Left colon (tissue), 2 donors: ENCODE results near the gene CLCN3. TPM values are rescaled to one million over a fixed set of nuclear protein-coding genes. Genes with fewer than 3 reads are reported as not detected.
"Not testable (repeated sequence)": the region's sequence is repeated elsewhere in the genome, so short reads cannot be mapped to it uniquely, and the experiment has no call there.

Experiments used
- ATAC-seq: fragments of 200-7000 bp; cut with Tn5 transposase; one replicate; pipeline ENCODE4 v1.9.1; 2020; ENCODE audit warnings: mild to moderate bottlenecking, moderate library complexity
- DNase-seq, 2 donors: peaks; one replicate each; pipeline ENCODE4 v3.0.0-alpha.2; 2020
- intact Hi-C, 2 donors: fragments of 100-400 bp; cut with DNase I in 1 of 2; cut with micrococcal nuclease in 1 of 2; formaldehyde crosslinking; loops; one replicate each; pipeline versions ENCODE4 v1.11.2 to v1.14.0; 2022; cut with DNase I, micrococcal nuclease
- total RNA-seq, 2 donors: library from RNA; stranded (reverse); fragmentation: NEBNext Ultra II Directional; extraction: Animal tissue kit (Norgen Biotek cat#: 25700); gene quantifications; one replicate each; pipeline ENCODE4 v1.2.1, GENCODE V29; 2021
- donor health status: DM: no; HTN: no; CAD: no.
- donor health status: DM: yes; HTN: yes; CAD: no.

Gene CLCN3
- total RNA-seq, 2 donors from 2014 or later: 116 to 131 TPM

DNA sequence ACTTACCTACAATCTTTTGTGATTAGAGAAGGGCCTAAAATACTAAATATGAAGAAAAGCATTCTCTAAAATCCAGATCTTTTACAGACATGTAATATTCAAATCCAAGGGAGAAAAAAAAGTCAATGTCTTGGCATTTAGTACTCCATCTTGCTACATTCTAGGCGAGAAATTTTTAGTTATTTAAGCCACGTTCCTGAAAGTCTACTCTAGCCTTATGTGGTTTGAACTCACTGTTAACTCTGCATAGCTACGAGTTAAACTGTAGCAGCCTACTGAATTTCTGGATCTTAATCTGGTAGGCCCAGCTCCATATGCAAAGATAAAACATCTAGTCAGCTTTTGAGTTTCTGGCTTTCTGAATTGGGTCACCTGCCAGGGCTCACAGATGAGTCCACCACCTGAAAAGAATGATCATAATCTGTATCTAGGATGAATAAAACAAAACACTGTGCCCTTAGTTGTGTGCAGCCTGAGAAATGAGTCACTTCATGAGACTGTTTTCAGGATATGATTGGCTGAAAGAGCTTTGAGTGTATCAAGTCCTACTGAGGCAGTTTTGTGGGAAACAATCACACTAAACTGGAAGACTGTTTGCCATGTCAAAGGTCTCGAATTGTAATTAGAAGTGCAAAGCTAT lies 4.8 kb upstream of the CLCN3 start:
- ATAC-seq (no peak), DNase-seq (no peak)
- intact Hi-C loops: no loop called here

DNA sequence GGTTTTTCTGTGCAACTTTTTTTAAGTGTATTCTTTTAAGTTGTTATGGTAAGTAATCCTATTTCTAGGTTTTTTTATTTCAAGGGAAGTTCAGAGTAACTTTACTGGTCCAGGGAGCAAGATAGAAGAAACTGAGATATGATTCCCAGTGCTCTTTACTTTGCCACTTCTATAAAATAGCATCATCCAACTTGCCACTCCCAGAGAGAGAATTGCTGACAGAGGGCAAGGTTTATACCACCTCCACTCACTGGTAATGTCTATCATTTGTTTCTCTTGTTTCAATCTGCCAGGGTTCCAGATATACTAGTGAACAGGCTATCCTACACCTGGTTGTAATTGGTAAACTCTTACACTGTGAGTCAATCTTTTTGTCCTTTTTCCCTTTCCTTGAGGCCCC lies 3.5 kb upstream of the CLCN3 start:
- peak; percentile 20 for ATAC-seq
- intact Hi-C loops: no loop called here
- no peak for DNase-seq

DNA sequence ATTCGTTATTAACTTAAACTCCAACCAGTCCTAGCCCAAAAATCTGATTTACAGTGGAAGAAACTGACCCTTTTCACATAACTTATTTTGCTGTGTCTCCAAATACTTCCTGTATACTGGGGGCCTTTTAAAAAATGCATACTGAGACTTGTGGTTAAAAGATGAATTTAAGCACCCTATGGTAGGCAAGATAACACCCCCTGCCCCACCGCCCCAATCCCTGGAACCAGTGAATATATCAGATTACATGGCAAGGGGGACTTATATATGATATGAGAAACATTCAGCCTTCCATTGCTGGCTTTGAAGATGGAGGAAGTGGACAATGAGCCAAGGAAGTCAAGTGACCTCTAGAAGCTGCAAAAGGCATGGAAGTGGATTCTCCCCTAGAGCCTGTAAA lies 3.1 kb upstream of the CLCN3 start:
- DNase-seq (no peak), ATAC-seq (no peak)
- intact Hi-C loops: no loop called here

DNA sequence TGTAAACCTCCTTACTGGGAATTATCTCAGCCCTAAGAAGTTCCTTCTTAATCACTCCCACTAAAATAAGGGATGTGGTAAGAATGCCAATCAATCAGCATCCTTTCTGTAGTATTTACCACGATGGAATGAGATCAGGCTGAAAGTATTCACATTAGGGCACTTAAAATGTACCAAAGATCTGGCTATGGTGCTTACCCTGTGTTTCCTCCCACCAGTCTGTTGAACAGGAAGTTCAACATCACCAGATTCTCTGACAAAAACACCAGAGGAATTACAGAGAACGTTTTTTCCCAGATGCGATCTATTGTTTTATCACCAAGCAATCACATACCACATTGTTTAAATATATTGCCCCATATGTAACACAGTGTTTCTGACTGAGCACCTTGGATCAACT lies 2.1 kb upstream of the CLCN3 start:
- ATAC-seq (no peak), DNase-seq (no peak)
- intact Hi-C loops: no loop called here

DNA sequence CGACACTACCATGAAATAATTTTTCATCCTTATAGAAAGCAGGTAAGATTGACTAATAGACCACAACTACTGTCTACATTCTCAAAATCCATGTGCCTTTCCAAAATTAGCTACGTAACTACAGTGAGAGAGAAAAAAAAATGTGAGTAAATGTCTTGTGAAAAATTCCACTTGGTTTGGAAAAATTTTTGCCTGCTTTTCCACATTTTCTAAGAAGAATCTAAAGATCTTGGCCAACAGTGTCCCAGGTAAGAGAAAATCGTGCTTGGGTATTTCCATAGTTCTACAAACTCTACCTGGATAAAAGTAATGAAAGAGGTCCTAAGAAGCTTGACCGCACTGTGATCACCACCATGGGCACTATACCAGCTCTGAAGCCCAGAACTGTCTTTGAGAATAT lies 1.4 kb upstream of the CLCN3 start:
- ATAC-seq: no peak
- no peak for DNase-seq
- intact Hi-C loops: no loop called here

DNA sequence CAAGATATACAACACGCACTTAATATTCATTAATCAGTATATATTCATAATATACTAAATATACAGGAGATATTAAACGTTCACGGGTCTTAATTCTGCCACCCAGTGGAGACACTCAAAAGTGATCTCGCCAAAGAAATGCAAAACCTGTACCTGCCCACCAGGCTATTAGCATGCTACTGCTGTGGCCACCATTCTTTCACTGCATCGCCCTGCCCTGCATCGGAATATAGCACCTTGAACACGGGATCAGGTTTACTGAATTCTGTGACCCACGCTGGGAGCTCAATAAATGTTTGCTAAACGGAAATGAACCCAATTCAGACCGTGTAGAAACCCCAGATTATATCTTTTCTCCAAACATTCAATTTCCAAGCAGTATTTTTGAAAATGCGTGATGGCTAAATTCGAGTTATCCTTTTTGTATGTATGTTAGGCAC lies 840 bp upstream of the CLCN3 start:
- DNase-seq (peak; percentile 68 to 70), ATAC-seq (peak; percentile 55)
- intact Hi-C loops: no loop called here

DNA sequence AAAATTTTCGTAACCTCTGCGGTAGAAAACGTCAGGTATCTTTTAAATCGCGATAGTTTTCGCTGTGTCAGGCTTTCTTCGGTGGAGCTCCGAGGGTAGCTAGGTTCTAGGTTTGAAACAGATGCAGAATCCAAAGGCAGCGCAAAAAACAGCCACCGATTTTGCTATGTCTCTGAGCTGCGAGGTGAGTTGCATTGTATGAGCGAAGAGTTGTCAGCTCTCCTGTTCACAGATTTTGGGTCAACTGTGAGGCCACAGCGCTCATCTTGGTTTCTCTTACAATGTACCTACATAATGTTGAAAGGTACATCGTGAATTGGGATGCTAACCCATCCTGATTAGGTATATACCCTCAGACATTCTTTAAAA lies 486 bp downstream of the CLCN3 start:
- intact Hi-C loops: loop anchor here in 1 of 2 donors (5.0 kb wide), 1 partner anchor 41 kb away; no protein-coding TSS in a partner anchor
- ATAC-seq: peak; percentile 7
- peak in 1 of 2 donors; percentile 42 for DNase-seq

DNA sequence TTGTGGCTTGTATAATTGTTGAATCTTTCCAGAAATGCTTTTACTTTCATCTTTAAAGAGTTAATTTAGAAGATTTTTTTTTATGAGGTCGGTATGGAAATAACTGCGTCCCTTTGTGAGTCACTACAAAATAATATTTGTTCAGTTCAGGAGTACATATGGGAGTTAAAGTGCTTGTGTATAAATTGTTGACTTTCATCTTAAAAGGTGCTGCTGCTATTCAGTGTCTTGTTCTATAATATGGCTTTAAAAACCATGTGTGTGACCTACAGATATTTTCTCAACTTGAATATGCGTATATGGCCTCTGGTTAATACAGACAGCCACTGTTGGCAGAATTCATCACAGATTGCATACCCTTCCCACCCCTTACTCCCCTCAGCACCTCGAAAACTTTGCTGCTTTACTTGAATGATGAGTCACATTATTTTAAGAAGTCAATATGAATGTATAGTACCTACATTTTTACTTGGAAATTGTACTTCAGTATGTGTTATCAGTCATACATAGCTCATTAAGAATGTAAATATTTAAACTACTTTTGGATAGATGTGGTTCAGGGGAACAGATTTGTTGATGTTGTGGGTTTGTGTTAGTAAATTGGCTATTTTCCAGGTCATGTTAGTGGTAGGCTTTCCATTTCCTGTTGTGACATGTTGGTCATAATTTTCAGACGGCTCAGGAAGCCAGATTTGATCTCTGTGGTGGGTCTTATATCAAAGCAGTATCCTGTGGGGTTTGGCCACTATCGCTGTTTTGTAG lies 1.5 kb downstream of the CLCN3 start:
- ATAC-seq: no peak
- DNase-seq: no peak
- intact Hi-C loops: loop anchor here in 1 of 2 donors (5.0 kb wide), 1 partner anchor 40 kb away; no protein-coding TSS in a partner anchor

DNA sequence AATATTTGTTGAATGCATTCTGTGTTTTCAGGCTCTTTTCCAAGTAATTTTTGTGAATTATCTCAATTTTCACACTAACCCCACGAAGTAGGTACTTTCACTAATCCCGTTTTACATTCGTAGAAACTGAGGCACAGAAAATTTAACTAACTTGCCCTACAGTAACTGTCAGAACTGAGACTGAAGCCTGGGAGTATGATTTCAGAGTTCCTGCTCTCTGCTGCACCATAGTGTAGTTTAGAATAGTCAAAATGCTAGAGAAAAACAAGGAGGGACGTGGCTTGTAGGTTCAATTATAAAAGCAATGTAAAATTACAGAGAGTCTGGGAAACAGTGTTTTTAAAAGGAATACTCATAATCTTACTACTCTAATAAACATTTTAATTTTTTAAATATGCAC lies 2.2 kb downstream of the CLCN3 start:
- DNase-seq: no peak
- intact Hi-C loops: loop anchor here in 1 of 2 donors (5.0 kb wide), 1 partner anchor 40 kb away; no protein-coding TSS in a partner anchor
- no peak for ATAC-seq

DNA sequence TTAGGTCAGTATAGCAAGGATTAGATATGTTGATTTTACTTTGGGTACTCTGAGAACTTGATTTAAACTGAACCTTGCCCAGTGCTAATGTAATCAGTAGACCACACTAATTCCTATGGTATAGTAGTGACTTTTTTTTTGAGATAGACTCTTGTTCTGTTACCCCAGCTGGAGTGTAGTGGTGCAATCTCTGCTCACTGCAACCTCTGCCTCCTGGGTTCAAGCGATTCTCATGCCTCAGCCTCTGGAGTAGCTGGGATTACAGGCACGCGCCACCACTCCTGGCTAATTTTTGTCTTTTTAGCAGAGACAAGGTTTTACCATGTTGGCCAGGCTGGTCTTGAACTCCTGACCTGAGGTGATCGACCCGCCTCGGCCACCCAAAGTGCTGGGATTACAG lies 3.6 kb downstream of the CLCN3 start:
- not testable (repeated sequence) for DNase-seq, ATAC-seq
- intact Hi-C loops: loop anchor here in 1 of 2 donors (5.0 kb wide), 1 partner anchor 38 kb away; no protein-coding TSS in a partner anchor

DNA sequence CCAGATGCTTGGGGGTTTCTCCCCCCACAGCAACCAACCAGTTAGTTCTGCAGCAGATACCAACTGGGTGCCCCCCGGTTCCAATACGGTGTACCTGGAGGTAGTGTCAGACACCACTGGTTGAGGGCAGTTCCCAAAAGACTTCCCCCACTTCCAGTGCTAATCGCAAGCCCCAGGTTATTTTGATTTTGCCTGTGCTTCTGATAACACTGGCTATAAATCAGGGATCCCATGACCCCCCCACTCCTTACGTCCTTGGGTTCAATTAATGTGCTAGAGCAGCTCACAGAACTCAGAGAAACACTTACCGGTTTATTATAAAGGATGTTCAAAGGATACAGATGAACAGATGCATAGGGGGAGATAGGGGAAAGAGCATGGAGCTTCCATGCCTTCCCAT lies 5.5 kb downstream of the CLCN3 start:
- DNase-seq (no peak), ATAC-seq (no peak)
- intact Hi-C loops: no loop called here

DNA sequence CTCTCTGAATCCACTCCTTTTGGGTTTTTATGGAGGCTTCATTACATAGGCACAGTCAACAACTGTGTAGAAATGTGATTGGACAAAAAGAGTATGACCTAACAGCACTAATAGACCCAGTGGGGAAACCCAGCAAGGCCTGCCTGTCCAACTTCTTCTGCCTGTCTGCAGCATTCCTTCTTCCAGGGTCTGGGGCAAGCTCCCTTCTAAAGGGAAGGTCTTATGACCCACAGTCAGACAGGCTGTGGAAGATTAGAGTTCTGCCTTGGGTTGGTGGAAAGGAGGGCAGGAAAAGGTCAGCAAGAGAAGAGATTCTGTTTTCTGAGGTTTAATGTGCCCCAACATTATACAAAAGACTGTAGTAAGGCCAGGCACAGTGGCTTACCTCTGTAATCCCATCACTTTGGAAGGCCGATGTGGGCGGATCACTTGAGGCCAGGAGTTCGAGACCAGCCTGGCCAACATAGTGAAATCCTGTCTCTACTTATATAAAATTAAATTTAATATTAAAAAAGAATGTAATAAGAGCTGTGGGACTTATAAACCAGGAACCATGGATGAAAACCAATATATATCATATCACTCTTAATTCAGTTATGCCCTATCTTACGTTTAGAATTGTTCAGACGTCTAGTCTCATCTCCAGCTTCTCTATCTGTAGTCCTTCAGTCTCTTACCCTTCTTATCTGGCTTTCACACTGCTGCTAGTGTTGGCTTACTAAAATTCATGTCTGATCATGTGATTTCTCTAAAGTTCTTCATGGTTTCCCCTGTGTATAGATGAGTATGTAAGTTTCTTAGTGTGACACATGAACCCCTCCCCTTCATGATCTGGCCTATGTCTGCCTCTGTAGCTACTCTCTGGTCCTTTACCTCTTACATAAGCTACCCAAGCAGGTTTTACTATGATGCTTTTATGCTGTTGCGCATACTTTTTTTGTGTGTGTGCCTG lies 6.2 kb downstream of the CLCN3 start:
- DNase-seq (no peak), ATAC-seq (no peak)
- intact Hi-C loops: no loop called here

DNA sequence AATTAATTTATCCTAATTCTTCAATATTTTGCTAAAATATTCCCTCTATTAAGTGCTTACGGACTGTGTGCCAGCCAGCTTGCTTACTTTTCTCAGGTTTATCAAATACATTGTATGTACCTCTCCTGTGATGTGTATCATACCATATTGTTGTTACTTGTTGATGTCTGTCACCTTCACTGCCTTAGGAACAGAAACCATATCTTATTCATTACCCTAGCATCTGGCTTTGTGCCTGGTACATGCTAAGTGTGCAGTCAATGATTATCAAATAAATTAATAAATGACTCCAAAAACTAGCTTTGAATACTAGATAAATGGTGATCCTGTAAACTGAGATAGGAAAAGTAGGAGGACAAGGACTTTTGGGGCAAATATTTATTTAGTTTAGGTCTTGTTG lies 6.9 kb downstream of the CLCN3 start:
- intact Hi-C loops: no loop called here
- no peak for DNase-seq
- ATAC-seq: no peak

DNA sequence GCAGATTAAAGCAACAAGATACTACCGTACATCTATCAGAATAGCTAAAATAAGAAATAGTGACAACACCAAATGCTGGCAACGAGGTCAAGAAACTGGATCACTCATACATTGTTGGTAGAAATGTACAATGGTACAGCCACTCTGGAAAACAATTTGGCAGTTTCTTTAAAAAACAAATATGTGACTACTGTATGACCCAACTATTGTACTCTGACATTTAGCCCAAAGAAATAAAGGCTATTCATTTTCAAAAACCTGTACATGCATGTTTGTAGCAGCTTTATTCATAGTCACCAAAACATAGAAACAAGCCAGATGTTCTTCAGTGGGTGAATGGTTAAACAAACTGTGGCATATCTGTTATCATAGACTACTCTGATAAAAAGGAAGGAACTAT lies 8.2 kb downstream of the CLCN3 start:
- DNase-seq (no peak), ATAC-seq (no peak)
- intact Hi-C loops: no loop called here

DNA sequence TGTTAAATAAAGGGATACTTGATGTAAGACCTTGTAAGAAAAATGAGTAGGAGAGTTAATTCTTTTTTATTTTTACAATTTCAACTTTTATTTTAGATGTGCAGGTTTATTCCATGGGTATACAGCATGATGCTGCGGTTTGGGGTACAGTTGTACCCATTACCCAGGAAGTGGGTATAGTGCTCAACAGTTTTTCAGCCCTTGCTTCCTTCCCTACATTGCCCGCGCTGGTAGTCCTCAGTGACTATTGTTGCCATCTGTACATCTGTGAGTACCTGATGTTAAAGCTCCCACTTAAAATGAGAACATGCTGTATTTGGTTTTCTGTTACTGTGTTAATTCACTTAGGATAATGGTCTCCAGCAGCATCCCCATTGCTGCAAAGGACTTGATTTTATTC lies 9.7 kb downstream of the CLCN3 start:
- intact Hi-C loops: no loop called here
- no peak for ATAC-seq
- DNase-seq: no peak

DNA sequence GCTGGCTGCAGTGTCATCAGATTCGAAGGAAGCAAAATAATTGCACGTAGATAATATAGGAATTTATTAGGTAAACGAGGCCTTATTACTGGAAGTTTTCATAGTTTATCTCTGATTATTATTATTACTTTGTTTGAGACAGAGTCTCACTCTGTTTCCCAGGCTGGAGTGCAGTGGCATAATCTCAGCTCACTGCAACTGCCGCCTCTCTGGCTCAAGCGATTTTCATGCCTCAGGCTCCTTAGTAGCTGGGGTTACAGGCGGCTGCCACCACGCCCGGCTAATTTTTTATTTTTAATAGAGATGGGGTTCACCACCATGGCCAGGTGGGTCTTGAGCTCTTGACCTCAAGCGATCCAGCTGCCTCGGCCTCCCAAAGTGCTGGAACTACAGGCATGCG lies 12.5 kb downstream of the CLCN3 start:
- intact Hi-C loops: no loop called here
- ATAC-seq (no peak), DNase-seq (no peak)

DNA sequence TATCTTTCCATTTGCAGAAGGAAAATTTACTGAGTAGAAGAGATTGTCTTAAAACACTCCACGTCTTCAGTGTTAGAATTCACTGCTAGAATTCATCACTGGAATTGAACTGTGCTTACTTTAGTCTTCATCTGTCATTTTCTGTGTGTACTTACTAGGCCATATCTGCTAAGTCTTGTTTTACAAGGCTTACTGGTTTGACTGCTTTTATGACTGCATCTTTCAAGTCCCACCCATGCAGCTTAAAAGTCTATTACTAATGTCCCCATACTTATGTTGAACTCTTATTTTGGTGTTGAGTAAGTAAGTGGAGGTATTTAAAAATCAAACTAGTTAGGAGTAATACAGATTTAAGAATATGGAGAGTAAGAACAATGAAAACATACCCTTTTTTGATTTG lies 14.6 kb downstream of the CLCN3 start:
- DNase-seq (no peak), ATAC-seq (peak; percentile 99)
- intact Hi-C loops: no loop called here

DNA sequence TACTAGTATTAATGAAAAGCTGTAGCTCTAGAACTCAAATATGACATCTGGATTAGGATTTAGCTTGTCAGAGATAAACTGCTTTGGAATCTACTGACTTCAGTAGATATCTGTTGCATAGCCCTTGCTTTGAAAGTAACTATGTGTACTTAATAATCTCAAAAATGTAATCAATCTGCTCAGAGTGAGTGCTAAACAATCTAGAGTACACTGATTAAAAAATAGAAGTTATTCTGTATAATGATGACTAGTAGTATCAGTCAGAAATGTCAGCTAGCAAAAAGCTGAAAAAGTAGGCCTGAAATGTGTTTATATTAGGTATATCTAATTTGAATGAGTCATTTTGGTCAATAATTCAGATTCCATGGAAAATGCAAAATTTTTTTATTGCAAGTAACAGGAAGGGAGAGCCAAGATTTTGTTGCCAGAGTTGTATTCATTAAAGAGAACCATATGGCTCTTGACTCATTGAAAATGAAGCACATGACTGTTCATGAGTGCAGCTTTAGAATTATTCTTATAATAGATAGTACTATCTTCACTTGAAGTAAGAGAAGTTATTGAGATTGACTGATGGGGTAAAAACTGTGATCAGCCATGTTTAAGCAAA lies 20.0 kb downstream of the CLCN3 start:
- DNase-seq (no peak), ATAC-seq (no peak)
- intact Hi-C loops: no loop called here

DNA sequence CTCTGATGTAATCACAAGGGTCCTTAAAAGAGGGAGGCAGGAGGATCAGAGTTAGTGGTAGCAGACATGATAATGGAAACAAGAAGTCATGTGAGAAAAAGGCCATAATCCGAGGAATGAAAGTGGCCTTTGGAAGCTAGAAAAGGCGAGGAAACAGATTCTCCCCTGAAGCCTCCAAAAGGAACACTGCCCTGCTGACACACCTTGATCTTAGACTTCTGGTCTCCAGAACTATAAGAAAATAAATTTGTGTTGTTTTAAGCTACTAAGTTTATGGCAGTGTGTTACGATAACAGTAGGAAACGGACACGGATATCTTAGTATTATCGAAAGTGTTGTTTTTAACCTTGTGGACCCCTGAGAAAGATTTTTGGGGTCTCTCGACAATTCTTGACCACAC lies 24.4 kb downstream of the CLCN3 start:
- intact Hi-C loops: no loop called here
- DNase-seq (no peak), ATAC-seq (peak; percentile 68)
